Pancreas (tissue), 10 donors: ENCODE data around the gene GDI2. TPM values are rescaled to one million over a fixed set of nuclear protein-coding genes. Genes with fewer than 3 reads are reported as not detected.
"Not testable (repeated sequence)": the region's sequence is repeated elsewhere in the genome, so short reads cannot be mapped to it uniquely, and the experiment has no call there.

ENCODE experiments used
- ATAC-seq, 4 donors: fragments of 200-7000 bp; cut with Tn5 transposase; one replicate each; pipeline versions ENCODE4 v1.8.0 to v1.9.1; 2020; ENCODE audit warnings: mild to moderate bottlenecking in 4 of 4, moderate library complexity in 4 of 4
- DNase-seq, 6 donors: peaks; one replicate each; pipeline ENCODE4 v3.0.0-alpha.2; 2020
- FAIRE-seq: peaks from 2 replicates; lab custom pipeline; 2012; peaks lifted over from hg19 to GRCh38; lab: Jason Lieb, UNC
- H3K27ac ChIP-seq, 4 donors: fragments of 200-600 bp; sonication (generic); 1 replicate in 3 of 4; 2 replicates in 1 of 4; pipeline versions ENCODE4 v1.5.0 to v1.8.0; 2020
- H3K27me3 ChIP-seq, 4 donors: fragments of 200-600 bp; one replicate each; pipeline ENCODE4 v1.8.0; 2021
- H3K36me3 ChIP-seq, 3 donors: fragments of 200-600 bp; sonication (generic) in 1 of 3; one replicate each; pipeline versions ENCODE4 v1.5.0 to v1.8.0; 2020 to 2021
- H3K4me1 ChIP-seq, 3 donors: fragments of 200-600 bp; one replicate each; pipeline ENCODE4 v1.8.0; 2021
- H3K4me3 ChIP-seq, 4 donors: fragments of 200-600 bp; sonication (generic) in 2 of 4; one replicate each; pipeline versions ENCODE4 v1.5.0 to v1.8.0; 2020 to 2021
- H3K9me3 ChIP-seq, 4 donors: fragments of 200-600 bp; one replicate each; pipeline ENCODE4 v1.8.0; 2021
- WGBS, 2 donors: extraction: QIAGEN DNeasy Blood & Tissue Kit; methylation state at CpG; one replicate each; pipeline ENCODE4 v1.1.7; 2013; 5-methylcytosine and 5-hydroxymethylcytosine counted together
- intact Hi-C, 3 donors: fragments of 100-400 bp; cut with DNase I; formaldehyde crosslinking; loops; one replicate each; pipeline versions ENCODE4 v1.11.1 to v1.14.2; 2022
- polyA plus RNA-seq, 2 donors: library from polyadenylated mRNA; stranded (reverse); fragments of 200-250 nt; gene quantifications; one replicate each; pipeline ENCODE4 v1.2.3, GENCODE V29; 2013
- total RNA-seq, 6 donors: library from RNA; stranded (reverse); fragmentation: NEBNext Ultra II Directional in 4 of 6; extraction: Animal tissue kit (Norgen Biotek cat#: 25700) in 4 of 6; gene quantifications; one replicate each; pipeline versions ENCODE4 v1.2.1 to v1.2.4, GENCODE V29; 2021 to 2023
- TF ChIP-seq, protein P1 (sequence below), 4 donors: fragments of 200-600 bp; sonication (generic) in 3 of 4; IDR thresholded peaks; one replicate each; pipeline versions ENCODE4 v1.5.0 to v1.8.0; 2021; ENCODE audit warnings: antibody characterized with exemption in 4 of 4
- donor health status: healthy with polysubstance abuse.
- donor health status: DM: no; HTN: no; CAD: no; lungs with moderate emphysema.
- donor health status: DM: no; HTN: no; CAD: no.
- donor health status: control.
- donor health status: control.
- donor health status: Bipolar disorder and iron deficiency.
- donor health status: DM: yes; HTN: yes; CAD: no.
- donor health status: DM: no; HTN: no; CAD: no.
- donor health status: DM: no; HTN: no; CAD: no.
- donor health status: DM: yes; HTN: yes; CAD: no.

Gene GDI2
- total and polyA plus RNA-seq, 8 donors = 46.5 to 171 (median 129) TPM

GRCh38 chr10:5841965-5842364 is 28.7 kb upstream of the GDI2 start:
- no peak for ATAC-seq
- DNase-seq = no peak
- Histone ChIP-seq H3K4me1 (no peaks in the 10 kb centered on the region), H3K27ac (no peak overlapping the region), H3K9me3 (no peaks in the 10 kb centered on the region), H3K27me3 (no peaks in the 10 kb centered on the region), H3K36me3 (no peaks in the 10 kb centered on the region), H3K4me3 (no peak overlapping the region)
- intact Hi-C loops = no loop called here
- FAIRE-seq = no peak
- 92 to 95% methylated on average over 12 to 14 of the region's 14 CpGs for WGBS, 2 donors
- TF ChIP-seq, protein P1, sequence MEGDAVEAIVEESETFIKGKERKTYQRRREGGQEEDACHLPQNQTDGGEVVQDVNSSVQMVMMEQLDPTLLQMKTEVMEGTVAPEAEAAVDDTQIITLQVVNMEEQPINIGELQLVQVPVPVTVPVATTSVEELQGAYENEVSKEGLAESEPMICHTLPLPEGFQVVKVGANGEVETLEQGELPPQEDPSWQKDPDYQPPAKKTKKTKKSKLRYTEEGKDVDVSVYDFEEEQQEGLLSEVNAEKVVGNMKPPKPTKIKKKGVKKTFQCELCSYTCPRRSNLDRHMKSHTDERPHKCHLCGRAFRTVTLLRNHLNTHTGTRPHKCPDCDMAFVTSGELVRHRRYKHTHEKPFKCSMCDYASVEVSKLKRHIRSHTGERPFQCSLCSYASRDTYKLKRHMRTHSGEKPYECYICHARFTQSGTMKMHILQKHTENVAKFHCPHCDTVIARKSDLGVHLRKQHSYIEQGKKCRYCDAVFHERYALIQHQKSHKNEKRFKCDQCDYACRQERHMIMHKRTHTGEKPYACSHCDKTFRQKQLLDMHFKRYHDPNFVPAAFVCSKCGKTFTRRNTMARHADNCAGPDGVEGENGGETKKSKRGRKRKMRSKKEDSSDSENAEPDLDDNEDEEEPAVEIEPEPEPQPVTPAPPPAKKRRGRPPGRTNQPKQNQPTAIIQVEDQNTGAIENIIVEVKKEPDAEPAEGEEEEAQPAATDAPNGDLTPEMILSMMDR (IDR thresholded peaks at IDR 0.05) = no peak

- Histone ChIP-seq H3K36me3 (no peaks in the 10 kb centered on the region), H3K4me3 (no peak overlapping the region), H3K27ac (no peak overlapping the region), H3K4me1 (no peaks in the 10 kb centered on the region), H3K9me3 (no peaks in the 10 kb centered on the region), H3K27me3 (no peaks in the 10 kb centered on the region)
- ATAC-seq (peak in 3 of 4 donors; percentile 30 to 67 (median 34)), DNase-seq (no peak), FAIRE-seq (no peak)
- 53 to 57% methylated on average over 40 of the region's 40 CpGs for WGBS, 2 donors
- intact Hi-C loops = no loop called here
- TF ChIP-seq, protein P1 (IDR thresholded peaks at IDR 0.05) = no peak
Observed at GRCh38 chr10:5840314-5841307, 27.4 kb upstream of the GDI2 start.

DNA sequence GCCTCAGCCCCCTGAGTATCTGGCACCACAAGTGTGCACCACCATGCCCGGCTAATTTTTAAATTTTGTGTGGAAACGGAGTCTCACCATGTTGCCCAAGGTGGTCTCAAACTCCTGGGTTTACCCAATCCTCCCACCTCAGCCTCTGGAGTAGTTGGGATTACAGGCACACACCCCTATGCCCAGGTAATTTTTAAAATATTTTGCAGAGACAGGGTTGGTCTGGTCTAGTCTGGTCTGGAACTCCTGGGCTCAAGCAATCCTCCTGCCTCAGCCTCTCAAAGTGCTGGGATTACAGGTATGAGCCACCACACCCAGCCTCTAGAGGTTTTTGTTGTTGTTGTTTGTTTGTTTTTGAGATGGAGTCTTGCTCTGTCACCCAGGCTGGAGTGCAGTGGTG is 22.9 kb upstream of the GDI2 start:
- H3K27me3 ChIP-seq, H3K27ac ChIP-seq, ATAC-seq, DNase-seq, H3K36me3 ChIP-seq, FAIRE-seq, H3K9me3 ChIP-seq, intact Hi-C loops, H3K4me1 ChIP-seq, H3K4me3 ChIP-seq: not testable (repeated sequence)
- 89 to 96% methylated on average over 2 of the region's 2 CpGs for WGBS, 2 donors

GRCh38 chr10:5835446-5836095 is 22.3 kb upstream of the GDI2 start:
- H3K27ac ChIP-seq = no peak overlapping the region
- H3K4me3 ChIP-seq = no peak overlapping the region
- H3K9me3 ChIP-seq = no peaks in the 10 kb centered on the region
- ATAC-seq (no peak), DNase-seq (no peak), FAIRE-seq (no peak)
- TF ChIP-seq, protein P1 (IDR thresholded peaks at IDR 0.05) = no peak
- 93 to 94% methylated on average over 15 of the region's 15 CpGs for WGBS, 2 donors
- intact Hi-C loops = no loop called here
- no peaks in the 10 kb centered on the region for H3K4me1 ChIP-seq
- H3K27me3 ChIP-seq = no peaks in the 10 kb centered on the region
- H3K36me3 ChIP-seq = no peaks in the 10 kb centered on the region

DNA sequence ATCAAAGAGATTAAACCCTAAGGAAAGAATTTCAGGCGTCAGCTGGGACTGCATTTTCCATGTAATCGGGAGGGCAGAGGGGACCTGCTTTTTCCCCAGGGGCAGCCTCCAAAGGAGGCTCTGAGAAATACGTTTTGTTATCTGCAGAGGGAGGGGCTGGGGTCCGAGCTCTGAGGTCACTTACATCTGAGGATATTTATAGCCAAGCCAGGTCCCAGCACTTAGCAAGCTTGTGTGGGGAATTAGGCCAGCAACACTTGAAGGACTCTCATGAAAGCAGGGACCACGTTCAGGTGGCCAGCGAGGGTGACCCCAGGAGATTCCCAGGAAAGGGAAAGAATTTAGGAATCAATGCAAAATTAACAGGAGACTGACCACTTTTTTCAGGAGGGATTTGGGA is 20.6 kb upstream of the GDI2 start:
- Histone ChIP-seq H3K27ac (no peak overlapping the region), H3K9me3 (no peaks in the 10 kb centered on the region), H3K4me3 (no peak overlapping the region), H3K27me3 (no peaks in the 10 kb centered on the region), H3K36me3 (no peaks in the 10 kb centered on the region), H3K4me1 (peaks cover 0 to 4% (median 0%) of the 10 kb centered on the region in 3 donors)
- TF ChIP-seq, protein P1 (IDR thresholded peaks at IDR 0.05) = no peak
- FAIRE-seq = no peak
- DNase-seq = no peak
- WGBS, 2 donors = 47 to 56% methylated on average over 6 of the region's 6 CpGs
- intact Hi-C loops = no loop called here
- no peak for ATAC-seq
